ENCODE data around the gene BCL7C.
A peak's percentile ranks its signal among the peaks of the same experiment; 100 is the strongest.
"Not testable (repeated sequence)": the region's sequence is repeated elsewhere in the genome, so short reads cannot be mapped to it uniquely, and the experiment has no call there.

The BCL7C gene

GRCh38 chr16:30860729-30861128 is 33.1 kb downstream of the BCL7C start:
- not testable (repeated sequence) for DNase-seq (ENCODE audit: low spot score)

GRCh38 chr16:30858829-30859423 is 35.0 kb downstream of the BCL7C start:
- no peak for DNase-seq (ENCODE audit: low spot score)

- no peak for DNase-seq (ENCODE audit: low spot score)
These were observed 35.8 kb downstream of the BCL7C start for GRCh38 chr16:30858111-30858495.

GRCh38 chr16:30853758-30854157 is 40.1 kb downstream of the BCL7C start:
- DNase-seq (ENCODE audit: low spot score), result no peak

GRCh38 chr16:30850246-30850645 is 43.6 kb downstream of the BCL7C start:
- DNase-seq (ENCODE audit: low spot score), result no peak

GRCh38 chr16:30846649-30847402 is 47.1 kb downstream of the BCL7C start:
- no peak for DNase-seq (ENCODE audit: low spot score)

GRCh38 chr16:30844671-30845449 is 49.0 kb downstream of the BCL7C start:
- peak; percentile 79 for DNase-seq (ENCODE audit: low spot score)

- no peak for DNase-seq (ENCODE audit: low spot score)
These were observed 49.6 kb downstream of the BCL7C start for GRCh38 chr16:30844346-30844670.

- DNase-seq (ENCODE audit: low spot score), result no peak
These were observed 50.4 kb downstream of the BCL7C start for GRCh38 chr16:30843501-30843900.

- DNase-seq (ENCODE audit: low spot score), result no peak
These were observed 50.9 kb downstream of the BCL7C start for GRCh38 chr16:30842971-30843370.

GRCh38 chr16:30841332-30841731 is 52.5 kb downstream of the BCL7C start:
- DNase-seq (ENCODE audit: low spot score), result no peak

- no peak for DNase-seq (ENCODE audit: low spot score)
These were observed 53.3 kb downstream of the BCL7C start for GRCh38 chr16:30840611-30841010.

- DNase-seq (ENCODE audit: low spot score), result no peak
These were observed 54.2 kb downstream of the BCL7C start for GRCh38 chr16:30839523-30840227.

GRCh38 chr16:30838876-30839471 is 54.9 kb downstream of the BCL7C start:
- DNase-seq (ENCODE audit: low spot score), result no peak

GRCh38 chr16:30837904-30838303 is 56.0 kb downstream of the BCL7C start:
- DNase-seq (ENCODE audit: low spot score), result no peak
